GM10248 (cell line): ENCODE results near the gene MTHFD2.

Source experiments
- CTCF ChIA-PET: fragments of 300-600 bp; sonication (Branson Sonifier 250); formaldehyde crosslinking; extraction: SDS; loops from one replicate; lab custom pipeline; 2021; ENCODE audit warnings: antibody characterized with exemption; lab: Yijun Ruan, JAX
- POLR2A ChIA-PET: fragments of 350-650 bp; sonication (Branson Sonifier 250); formaldehyde crosslinking; extraction: SDS; loops from one replicate; lab custom pipeline; 2020; ENCODE audit warnings: antibody characterized with exemption; lab: Yijun Ruan, JAX
- DNase-seq: peaks from one replicate; pipeline ENCODE4 v3.0.0; 2012; ENCODE audit errors: extremely low spot score
- TF ChIP-seq, protein P1 (sequence below): IDR thresholded peaks from 2 replicates; pipeline ENCODE4 v1.5.1; 2012; ENCODE audit warnings: mild to moderate bottlenecking, low read depth; ENCODE audit errors: extremely low read depth, missing control alignments, control extremely low read depth

Gene MTHFD2

DNA sequence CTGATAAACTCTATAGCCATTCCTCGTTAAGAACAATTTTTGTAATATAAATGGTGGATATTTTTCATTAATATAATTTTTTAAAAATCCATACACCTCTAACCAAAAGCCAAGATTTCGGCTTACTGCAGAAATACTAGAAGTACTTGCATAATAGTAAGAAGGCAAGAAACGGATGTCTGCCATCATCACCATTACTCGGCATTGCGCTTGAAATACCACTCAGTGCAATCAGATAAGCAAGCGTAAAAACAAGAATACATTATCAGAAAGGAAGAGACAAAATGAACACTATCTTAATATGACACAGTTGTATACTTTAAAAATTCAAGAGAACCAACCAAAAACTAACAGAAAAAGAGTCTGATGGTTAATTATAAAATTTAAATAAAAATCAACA lies 35.5 kb upstream of the MTHFD2 start:
- POLR2A ChIA-PET, result interaction anchor here (0.5 kb wide), 1 partner anchor 17 kb away, joined by 3 read pairs; no protein-coding TSS in a partner anchor

DNA sequence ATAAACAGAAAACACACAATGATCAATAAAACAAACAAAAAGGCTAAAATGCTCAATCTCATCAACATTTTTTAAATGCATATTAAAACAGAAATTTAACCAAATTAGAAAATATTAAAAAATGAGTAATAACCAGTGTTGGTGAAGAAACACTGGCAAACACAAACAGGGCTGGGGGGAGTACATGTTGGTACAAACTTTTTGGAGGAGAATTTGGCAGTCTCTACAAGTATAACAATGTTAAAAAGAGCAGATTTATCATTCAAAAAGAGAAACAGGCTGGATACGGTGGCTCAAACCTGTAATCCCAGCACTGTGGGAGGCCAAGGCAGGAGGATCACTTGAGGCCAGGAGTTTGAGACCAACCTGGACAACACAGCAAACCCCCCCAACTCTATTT lies 33.7 kb upstream of the MTHFD2 start:
- ChIA-PET POLR2A (no interaction called here), CTCF (interaction anchor here (10.5 kb wide), 1 partner anchor 12 kb away, joined by 138 read pairs; the partner anchor contains the start of gene BOLA3)
- TF ChIP-seq, protein P1, sequence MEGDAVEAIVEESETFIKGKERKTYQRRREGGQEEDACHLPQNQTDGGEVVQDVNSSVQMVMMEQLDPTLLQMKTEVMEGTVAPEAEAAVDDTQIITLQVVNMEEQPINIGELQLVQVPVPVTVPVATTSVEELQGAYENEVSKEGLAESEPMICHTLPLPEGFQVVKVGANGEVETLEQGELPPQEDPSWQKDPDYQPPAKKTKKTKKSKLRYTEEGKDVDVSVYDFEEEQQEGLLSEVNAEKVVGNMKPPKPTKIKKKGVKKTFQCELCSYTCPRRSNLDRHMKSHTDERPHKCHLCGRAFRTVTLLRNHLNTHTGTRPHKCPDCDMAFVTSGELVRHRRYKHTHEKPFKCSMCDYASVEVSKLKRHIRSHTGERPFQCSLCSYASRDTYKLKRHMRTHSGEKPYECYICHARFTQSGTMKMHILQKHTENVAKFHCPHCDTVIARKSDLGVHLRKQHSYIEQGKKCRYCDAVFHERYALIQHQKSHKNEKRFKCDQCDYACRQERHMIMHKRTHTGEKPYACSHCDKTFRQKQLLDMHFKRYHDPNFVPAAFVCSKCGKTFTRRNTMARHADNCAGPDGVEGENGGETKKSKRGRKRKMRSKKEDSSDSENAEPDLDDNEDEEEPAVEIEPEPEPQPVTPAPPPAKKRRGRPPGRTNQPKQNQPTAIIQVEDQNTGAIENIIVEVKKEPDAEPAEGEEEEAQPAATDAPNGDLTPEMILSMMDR, result no peak
- no peak for DNase-seq

More for the DNA sequence above, 35.5 kb upstream of the MTHFD2 start:
- TF ChIP-seq, protein P1, result no peak
- CTCF ChIA-PET, result interaction anchor here (1.4 to 10.5 kb wide), 2 partner anchors 10 to 36 kb away, joined by 4 to 138 read pairs; partner anchors contain the start of gene BOLA3
- no peak for DNase-seq

DNA sequence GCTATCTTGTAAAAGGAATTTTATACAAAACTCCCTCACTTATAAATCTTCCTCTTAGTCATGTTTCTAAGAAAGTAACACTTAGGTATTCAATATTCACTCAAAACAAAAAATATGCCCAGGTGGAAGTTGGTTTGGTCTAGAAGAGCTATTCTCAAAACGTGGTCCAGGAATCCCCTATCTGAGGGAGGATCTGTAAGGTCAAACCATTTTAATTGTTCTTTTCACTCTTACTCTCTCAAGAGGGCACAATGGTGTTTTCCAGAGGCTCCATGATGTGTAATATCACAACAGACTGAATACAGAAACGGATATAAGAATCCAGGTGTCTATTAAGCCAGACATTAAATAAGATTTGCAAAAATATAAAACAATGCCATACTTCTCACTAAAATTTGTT lies 29.7 kb upstream of the MTHFD2 start:
- POLR2A ChIA-PET, result interaction anchor here (1.6 kb wide), 1 partner anchor 30 kb away, joined by 5 read pairs; the partner anchor contains the start of gene MTHFD2
- TF ChIP-seq, protein P1, result no peak
- peak; percentile 41 for DNase-seq
- CTCF ChIA-PET, result interaction anchor here (1.0 to 10.5 kb wide), 4 partner anchors 10 to 223 kb away, joined by 3 to 138 read pairs (median 8); partner anchors contain the start of genes BOLA3, MOB1A and MTHFD2

- DNase-seq, result no peak
- TF ChIP-seq, protein P1, result no peak
- ChIA-PET POLR2A (no interaction called here), CTCF (interaction anchor here (1.3 to 2.4 kb wide), 3 partner anchors 17 to 24 kb away, joined by 3 to 5 read pairs (median 4); partner anchors contain the start of gene MTHFD2)
Observed at GRCh38 chr2:74174909-74175308, 23.5 kb upstream of the MTHFD2 start.

- ChIA-PET POLR2A (interaction anchor here (0.8 to 1.7 kb wide), 6 partner anchors 11 to 304 kb away, joined by 3 to 26 read pairs (median 4); partner anchors contain the start of gene MTHFD2), CTCF (interaction anchor here (0.7 to 5.6 kb wide), 8 partner anchors 14 to 354 kb away, joined by 3 to 75 read pairs (median 5); partner anchors contain the start of genes BOLA3 and MTHFD2)
- TF ChIP-seq, protein P1, result no peak
- no peak for DNase-seq
Observed at GRCh38 chr2:74177696-74178095, 20.7 kb upstream of the MTHFD2 start.

DNA sequence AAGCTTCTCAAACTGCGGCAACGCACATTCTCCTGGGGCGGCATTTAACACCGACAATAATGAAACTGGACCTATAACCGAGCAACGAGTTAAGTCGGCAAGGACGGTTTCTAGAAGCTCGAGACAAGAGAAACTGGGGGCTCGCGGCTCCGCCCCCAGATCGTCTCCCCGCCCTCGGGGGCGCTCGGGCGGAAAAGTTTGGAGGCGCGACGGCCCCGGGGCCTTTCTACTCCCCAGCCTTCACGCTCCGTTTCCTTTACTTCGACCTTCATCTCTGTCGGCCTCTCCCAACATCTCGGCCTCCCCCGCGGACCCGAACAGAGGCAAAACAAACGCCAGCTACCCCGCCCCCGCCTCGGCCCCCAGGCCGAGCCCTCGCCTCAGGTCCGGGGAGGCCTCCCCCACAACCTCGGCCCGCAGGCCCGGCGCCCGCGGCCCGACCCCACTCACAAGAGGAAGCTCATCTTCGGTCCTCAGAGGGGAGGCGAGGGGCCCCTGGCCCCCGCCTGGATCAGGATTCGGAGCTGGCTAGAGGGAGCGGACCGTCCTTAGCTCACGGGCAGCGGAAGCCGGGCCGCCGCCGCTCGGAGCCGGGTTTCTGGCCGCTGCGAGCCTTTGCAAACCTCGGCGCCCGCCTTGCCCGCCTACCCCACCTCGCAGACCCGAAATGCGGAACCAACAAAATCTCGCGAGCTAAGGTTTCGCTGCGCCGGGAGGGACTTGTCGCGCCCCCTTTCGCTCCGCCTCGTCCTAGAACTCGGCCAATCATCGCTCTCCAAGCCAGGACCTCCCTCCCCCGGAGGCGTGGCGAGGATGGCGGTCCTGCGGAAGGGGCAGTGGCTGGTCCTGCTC lies 20.0 kb upstream of the MTHFD2 start, which contains the start of gene MOB1A:
MOB1A (minus strand) TSS at position 669 of the 852 bp plus-strand sequence; CDS start at position 464, 205 bp downstream.
- TF ChIP-seq, protein P1, result no peak
- peak; percentile 94 for DNase-seq
- CTCF ChIA-PET, result interaction anchor here (0.7 to 5.6 kb wide), 14 partner anchors 8 to 356 kb away, joined by 3 to 75 read pairs (median 4); partner anchors contain the start of genes BOLA3 and MTHFD2
- POLR2A ChIA-PET, result interaction anchor here (0.7 to 1.7 kb wide), 11 partner anchors 9 to 303 kb away, joined by 3 to 26 read pairs (median 4); partner anchors contain the start of gene MTHFD2
